ENCODE results near the gene ATP6V1D. TPM values are rescaled to one million over a fixed set of nuclear protein-coding genes. Genes with fewer than 3 reads are reported as not detected.

ATP6V1D gene
- polyA plus RNA-seq, 2 of the 4 experiments (the other 2 are of a cell fraction): 81.7 to 104 TPM

DNA sequence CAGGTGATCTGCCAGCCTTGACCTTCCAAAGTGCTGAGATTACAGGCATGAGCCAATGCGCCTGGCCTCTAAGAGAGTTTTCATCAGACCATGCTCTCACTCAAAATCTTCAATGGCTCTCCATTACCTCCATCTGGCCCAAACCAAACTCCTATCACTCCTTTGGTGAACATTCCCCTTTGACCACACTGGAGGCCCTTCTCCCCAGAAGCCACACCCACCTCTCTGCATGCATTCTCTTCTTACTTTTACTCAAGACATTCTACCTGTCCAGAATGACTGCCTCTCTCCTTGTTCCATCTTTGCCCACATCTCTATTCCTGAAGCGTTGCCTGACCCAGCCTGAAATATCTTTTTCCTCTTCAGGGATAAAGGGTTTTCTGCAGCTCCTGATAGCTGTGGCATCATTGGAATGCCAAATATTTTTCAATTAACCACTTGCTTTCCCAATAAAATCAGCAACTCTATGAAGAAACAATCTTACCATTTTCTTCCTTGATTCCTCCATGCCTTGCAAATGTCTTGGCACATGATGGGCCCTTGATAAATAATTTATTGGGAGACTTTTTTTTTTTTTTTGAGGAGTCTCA is 36.9 kb upstream of the ATP6V1D start:
- ChIA-PET CTCF (interaction anchor here (0.8 to 1.1 kb wide), 2 partner anchors 23 to 175 kb away, joined by 3 to 4 read pairs; no protein-coding TSS in a partner anchor), POLR2A (interaction anchor here (0.7 kb wide), 1 partner anchor 43 kb away, joined by 3 read pairs; no protein-coding TSS in a partner anchor)
- TF ChIP-seq ZC3H11A (IDR thresholded peaks at IDR 0.05): no peak
- no peak for TF ChIP-seq JUNB (IDR thresholded peaks at IDR 0.05)
- no peak for TF ChIP-seq POLR2A (IDR thresholded peaks at IDR 0.05; ENCODE audit: low read length)
- no peak for TF ChIP-seq JUN (IDR thresholded peaks at IDR 0.05)
- TF ChIP-seq, protein P1, sequence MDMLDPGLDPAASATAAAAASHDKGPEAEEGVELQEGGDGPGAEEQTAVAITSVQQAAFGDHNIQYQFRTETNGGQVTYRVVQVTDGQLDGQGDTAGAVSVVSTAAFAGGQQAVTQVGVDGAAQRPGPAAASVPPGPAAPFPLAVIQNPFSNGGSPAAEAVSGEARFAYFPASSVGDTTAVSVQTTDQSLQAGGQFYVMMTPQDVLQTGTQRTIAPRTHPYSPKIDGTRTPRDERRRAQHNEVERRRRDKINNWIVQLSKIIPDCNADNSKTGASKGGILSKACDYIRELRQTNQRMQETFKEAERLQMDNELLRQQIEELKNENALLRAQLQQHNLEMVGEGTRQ (IDR thresholded peaks at IDR 0.05): no peak
- no peak for TF ChIP-seq ZNF302 (CRISPR knock-in tag; IDR thresholded peaks at IDR 0.05)
- TF ChIP-seq ZFP36 (IDR thresholded peaks at IDR 0.05; ENCODE audit: borderline replicate concordance, partially characterized antibody): no peak
- no peak for TF ChIP-seq CBX2 (IDR thresholded peaks at IDR 0.05; ENCODE audit: borderline replicate concordance, low read depth)
- TF ChIP-seq TP53 (CRISPR knock-in tag; IDR thresholded peaks at IDR 0.05): no peak
- TF ChIP-seq, protein P2, sequence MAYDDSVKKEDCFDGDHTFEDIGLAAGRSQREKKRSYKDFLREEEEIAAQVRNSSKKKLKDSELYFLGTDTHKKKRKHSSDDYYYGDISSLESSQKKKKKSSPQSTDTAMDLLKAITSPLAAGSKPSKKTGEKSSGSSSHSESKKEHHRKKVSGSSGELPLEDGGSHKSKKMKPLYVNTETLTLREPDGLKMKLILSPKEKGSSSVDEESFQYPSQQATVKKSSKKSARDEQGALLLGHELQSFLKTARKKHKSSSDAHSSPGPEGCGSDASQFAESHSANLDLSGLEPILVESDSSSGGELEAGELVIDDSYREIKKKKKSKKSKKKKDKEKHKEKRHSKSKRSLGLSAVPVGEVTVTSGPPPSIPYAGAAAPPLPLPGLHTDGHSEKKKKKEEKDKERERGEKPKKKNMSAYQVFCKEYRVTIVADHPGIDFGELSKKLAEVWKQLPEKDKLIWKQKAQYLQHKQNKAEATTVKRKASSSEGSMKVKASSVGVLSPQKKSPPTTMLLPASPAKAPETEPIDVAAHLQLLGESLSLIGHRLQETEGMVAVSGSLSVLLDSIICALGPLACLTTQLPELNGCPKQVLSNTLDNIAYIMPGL (CRISPR knock-in tag; IDR thresholded peaks at IDR 0.05; ENCODE audit: borderline replicate concordance): no peak
- TF ChIP-seq FOSL2 (IDR thresholded peaks at IDR 0.05): no peak
- no peak for TF ChIP-seq FOSL2 (CRISPR knock-in tag; IDR thresholded peaks at IDR 0.05)
- TF ChIP-seq PHF8 (IDR thresholded peaks at IDR 0.05; ENCODE audit: borderline replicate concordance, low read depth): no peak
- TF ChIP-seq ZSCAN20 (CRISPR knock-in tag; IDR thresholded peaks at IDR 0.05): no peak
- TF ChIP-seq, protein P3, sequence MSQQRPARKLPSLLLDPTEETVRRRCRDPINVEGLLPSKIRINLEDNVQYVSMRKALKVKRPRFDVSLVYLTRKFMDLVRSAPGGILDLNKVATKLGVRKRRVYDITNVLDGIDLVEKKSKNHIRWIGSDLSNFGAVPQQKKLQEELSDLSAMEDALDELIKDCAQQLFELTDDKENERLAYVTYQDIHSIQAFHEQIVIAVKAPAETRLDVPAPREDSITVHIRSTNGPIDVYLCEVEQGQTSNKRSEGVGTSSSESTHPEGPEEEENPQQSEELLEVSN (IDR thresholded peaks at IDR 0.05; ENCODE audit: borderline replicate concordance, low read depth): no peak
- TF ChIP-seq, protein P4, sequence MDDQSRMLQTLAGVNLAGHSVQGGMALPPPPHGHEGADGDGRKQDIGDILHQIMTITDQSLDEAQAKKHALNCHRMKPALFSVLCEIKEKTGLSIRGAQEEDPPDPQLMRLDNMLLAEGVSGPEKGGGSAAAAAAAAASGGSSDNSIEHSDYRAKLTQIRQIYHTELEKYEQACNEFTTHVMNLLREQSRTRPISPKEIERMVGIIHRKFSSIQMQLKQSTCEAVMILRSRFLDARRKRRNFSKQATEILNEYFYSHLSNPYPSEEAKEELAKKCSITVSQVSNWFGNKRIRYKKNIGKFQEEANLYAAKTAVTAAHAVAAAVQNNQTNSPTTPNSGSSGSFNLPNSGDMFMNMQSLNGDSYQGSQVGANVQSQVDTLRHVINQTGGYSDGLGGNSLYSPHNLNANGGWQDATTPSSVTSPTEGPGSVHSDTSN (IDR thresholded peaks at IDR 0.05): no peak
- TF ChIP-seq MAZ (IDR thresholded peaks at IDR 0.05; ENCODE audit: borderline replicate concordance, low read depth, low read length): no peak
- TF ChIP-seq, protein P5, sequence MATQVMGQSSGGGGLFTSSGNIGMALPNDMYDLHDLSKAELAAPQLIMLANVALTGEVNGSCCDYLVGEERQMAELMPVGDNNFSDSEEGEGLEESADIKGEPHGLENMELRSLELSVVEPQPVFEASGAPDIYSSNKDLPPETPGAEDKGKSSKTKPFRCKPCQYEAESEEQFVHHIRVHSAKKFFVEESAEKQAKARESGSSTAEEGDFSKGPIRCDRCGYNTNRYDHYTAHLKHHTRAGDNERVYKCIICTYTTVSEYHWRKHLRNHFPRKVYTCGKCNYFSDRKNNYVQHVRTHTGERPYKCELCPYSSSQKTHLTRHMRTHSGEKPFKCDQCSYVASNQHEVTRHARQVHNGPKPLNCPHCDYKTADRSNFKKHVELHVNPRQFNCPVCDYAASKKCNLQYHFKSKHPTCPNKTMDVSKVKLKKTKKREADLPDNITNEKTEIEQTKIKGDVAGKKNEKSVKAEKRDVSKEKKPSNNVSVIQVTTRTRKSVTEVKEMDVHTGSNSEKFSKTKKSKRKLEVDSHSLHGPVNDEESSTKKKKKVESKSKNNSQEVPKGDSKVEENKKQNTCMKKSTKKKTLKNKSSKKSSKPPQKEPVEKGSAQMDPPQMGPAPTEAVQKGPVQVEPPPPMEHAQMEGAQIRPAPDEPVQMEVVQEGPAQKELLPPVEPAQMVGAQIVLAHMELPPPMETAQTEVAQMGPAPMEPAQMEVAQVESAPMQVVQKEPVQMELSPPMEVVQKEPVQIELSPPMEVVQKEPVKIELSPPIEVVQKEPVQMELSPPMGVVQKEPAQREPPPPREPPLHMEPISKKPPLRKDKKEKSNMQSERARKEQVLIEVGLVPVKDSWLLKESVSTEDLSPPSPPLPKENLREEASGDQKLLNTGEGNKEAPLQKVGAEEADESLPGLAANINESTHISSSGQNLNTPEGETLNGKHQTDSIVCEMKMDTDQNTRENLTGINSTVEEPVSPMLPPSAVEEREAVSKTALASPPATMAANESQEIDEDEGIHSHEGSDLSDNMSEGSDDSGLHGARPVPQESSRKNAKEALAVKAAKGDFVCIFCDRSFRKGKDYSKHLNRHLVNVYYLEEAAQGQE (IDR thresholded peaks at IDR 0.05): no peak
- TF ChIP-seq HOXA7 (CRISPR knock-in tag; IDR thresholded peaks at IDR 0.05): no peak
- no peak for TF ChIP-seq HEYL (CRISPR knock-in tag; IDR thresholded peaks at IDR 0.05)
- TF ChIP-seq, protein P6, sequence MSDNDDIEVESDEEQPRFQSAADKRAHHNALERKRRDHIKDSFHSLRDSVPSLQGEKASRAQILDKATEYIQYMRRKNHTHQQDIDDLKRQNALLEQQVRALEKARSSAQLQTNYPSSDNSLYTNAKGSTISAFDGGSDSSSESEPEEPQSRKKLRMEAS (IDR thresholded peaks at IDR 0.05): no peak
- no peaks in the 10 kb centered on the region for H3K9me3 ChIP-seq
- H3K4me3 ChIP-seq: no peak overlapping the region
- H3K4me2 ChIP-seq: no peak overlapping the region
- no peaks in the 10 kb centered on the region for H3K4me1 ChIP-seq
- no peak overlapping the region for H3K27ac ChIP-seq
- DNase-seq (ENCODE audit: low read depth in 1 of 2, low spot score in 1 of 2): no peak
- ATAC-seq: no peak
- 81% methylated on average over 2 of the region's 2 CpGs for WGBS (ENCODE audit: missing lambda C conversion rate)
- no peak for FAIRE-seq
